Measurements from ENCODE around the gene TSPAN5.

The TSPAN5 gene

GRCh38 chr4:98556451-98556850, 102.0 kb downstream of the TSPAN5 start (continued):
- TF ChIP-seq ZNF211 (tag by site-specific recombination; IDR thresholded peaks at IDR 0.05; ENCODE audit: low read depth) (no peak), KLF1 (tag by site-specific recombination; IDR thresholded peaks at IDR 0.05) (no peak), AEBP2 (tag by site-specific recombination; IDR thresholded peaks at IDR 0.05; ENCODE audit: borderline replicate concordance) (no peak), TSHZ1 (tag by site-specific recombination; IDR thresholded peaks at IDR 0.05; ENCODE audit: borderline replicate concordance) (no peak), ZNF132 (tag by site-specific recombination; IDR thresholded peaks at IDR 0.05; ENCODE audit: borderline replicate concordance) (no peak), YY1 (tag by site-specific recombination; IDR thresholded peaks at IDR 0.05) (no peak), GFI1B (tag by site-specific recombination; IDR thresholded peaks at IDR 0.05) (no peak), ZNF624 (tag by site-specific recombination; IDR thresholded peaks at IDR 0.05) (no peak), ZFP41 (tag by site-specific recombination; IDR thresholded peaks at IDR 0.05; ENCODE audit: borderline replicate concordance) (no peak)

- Histone ChIP-seq H3K4me3 (ENCODE audit: low read depth, low read length) (no peak overlapping the region), H3K4me1 (ENCODE audit: control insufficient read depth, insufficient read depth, low read length) (no peaks in the 10 kb centered on the region), H3K9me3 (ENCODE audit: control insufficient read depth, insufficient read depth, low read depth, low read length) (no peaks in the 10 kb centered on the region), H3K36me3 (ENCODE audit: control insufficient read depth in 2 of 2, insufficient read depth in 1 of 2, low read length in 2 of 2) (no peaks in the 10 kb centered on the region), H3K27ac (ENCODE audit: extremely low read depth, low read depth, low read length) (no peak overlapping the region)
- CTCF ChIA-PET, result no interaction called here
- POLR2A ChIA-PET, result no interaction called here
- no peak for TF ChIP-seq ZNF280C (tag by site-specific recombination; IDR thresholded peaks at IDR 0.05)
- TF ChIP-seq ZSCAN16 (tag by site-specific recombination; IDR thresholded peaks at IDR 0.05), result no peak
- no peak for TF ChIP-seq ZNF639 (tag by site-specific recombination; IDR thresholded peaks at IDR 0.05)
- no peak for TF ChIP-seq ZNF664 (tag by site-specific recombination; IDR thresholded peaks at IDR 0.05)
- TF ChIP-seq ZNF623 (tag by site-specific recombination; IDR thresholded peaks at IDR 0.05), result no peak
- no peak for TF ChIP-seq ZNF133 (tag by site-specific recombination; IDR thresholded peaks at IDR 0.05)
- no peak for TF ChIP-seq ZNF473 (tag by site-specific recombination; IDR thresholded peaks at IDR 0.05)
- no peak for TF ChIP-seq ZNF558 (tag by site-specific recombination; IDR thresholded peaks at IDR 0.05)
- TF ChIP-seq FEZF1 (tag by site-specific recombination; IDR thresholded peaks at IDR 0.05), result no peak
- TF ChIP-seq TCF7L2 (IDR thresholded peaks at IDR 0.05; ENCODE audit: borderline replicate concordance, low read depth, low read length), result no peak
- TF ChIP-seq SP2 (tag by site-specific recombination; IDR thresholded peaks at IDR 0.05), result no peak
- no peak for TF ChIP-seq ZBTB10 (tag by site-specific recombination; IDR thresholded peaks at IDR 0.05)
Measured at GRCh38 chr4:98555798-98556445, 102.5 kb downstream of the TSPAN5 start.

Measured in HEK293 (cell line).